Fibroblast of peridontal ligament (primary cell): ENCODE results near the gene KCNJ1.

ENCODE experiments used
- DNase-seq: peaks from one replicate; pipeline ENCODE4 v3.0.0-alpha.2; 2010; ENCODE audit errors: extremely low read depth

The KCNJ1 gene

DNA sequence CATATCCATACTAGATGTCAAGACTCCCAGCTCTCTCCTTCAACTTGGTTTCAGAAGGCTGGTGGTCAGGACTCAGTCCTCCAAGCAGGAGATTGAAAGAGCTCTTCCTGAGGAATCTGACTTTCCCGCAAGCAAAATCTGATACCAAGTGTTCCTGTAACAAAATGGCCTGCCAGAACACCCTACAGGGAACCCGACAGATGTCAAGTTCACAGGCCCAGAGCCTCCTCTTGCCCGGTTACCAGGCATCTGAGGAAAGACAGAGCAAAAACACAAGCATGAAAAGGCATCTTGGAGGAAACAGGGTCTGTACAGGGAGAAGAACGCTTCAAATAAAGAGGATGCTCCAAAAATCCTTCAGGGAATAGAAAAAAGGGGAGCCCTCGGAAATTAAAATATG is 15.4 kb upstream of the KCNJ1 start:
- no peak for DNase-seq

DNA sequence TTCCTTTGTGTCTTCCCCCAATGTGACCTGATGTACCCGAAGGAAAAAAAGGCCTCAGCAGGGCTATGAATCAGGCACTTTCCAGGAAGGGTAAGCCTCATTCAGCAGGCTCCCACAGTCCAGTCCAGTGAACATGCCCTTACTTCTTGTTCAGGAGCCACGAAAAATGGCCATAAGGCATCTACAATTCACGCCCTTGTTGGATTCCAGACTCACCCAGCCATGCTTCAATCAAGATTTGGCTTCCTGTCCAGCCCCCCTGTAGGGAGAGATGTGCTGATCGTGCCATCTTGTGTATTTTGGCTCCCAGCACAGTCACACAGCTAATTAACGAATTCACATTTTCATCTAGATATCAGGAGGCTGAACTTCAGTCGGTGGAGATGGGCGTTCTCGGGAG is 14.1 kb upstream of the KCNJ1 start:
- DNase-seq, result no peak

DNA sequence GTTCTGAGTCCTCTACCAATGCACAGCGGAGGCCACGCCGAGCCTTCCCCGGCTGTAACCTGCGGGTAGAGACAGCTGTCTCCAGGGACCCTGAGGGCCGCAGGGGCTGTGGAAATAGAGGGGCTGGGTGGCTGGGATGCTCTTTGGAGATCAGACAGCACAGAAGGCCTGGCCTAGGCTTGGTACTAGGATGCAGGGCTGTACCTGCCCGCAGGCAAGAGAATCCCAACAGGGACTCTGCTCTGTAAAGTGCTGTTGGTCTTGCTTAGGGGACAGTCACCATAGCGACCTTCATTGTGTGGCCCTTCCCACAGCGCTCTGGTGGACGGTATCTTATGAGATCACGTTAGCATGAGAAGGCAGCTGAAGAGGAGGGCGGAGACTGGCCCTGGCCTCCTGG is 12.7 kb upstream of the KCNJ1 start:
- DNase-seq, result no peak

DNA sequence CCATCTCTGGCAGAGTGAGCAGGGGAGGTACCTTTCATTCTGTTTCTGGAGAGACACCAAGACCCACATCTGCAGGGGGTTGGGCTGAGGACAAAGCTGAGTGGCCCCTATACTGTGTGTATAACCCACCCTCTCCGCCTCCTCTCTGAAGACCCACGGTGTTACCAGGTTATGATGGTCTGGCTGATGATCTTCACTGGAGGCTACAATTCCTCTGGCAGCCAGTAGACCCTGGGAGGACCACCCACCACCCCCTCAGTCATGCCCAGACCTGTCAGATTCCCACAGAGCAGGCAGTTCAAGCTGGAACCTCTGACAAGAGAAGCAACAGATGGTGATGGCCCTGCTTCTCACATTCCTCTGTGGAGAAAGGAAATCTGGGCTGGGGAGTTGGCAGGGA is 11.4 kb upstream of the KCNJ1 start:
- no peak for DNase-seq

DNA sequence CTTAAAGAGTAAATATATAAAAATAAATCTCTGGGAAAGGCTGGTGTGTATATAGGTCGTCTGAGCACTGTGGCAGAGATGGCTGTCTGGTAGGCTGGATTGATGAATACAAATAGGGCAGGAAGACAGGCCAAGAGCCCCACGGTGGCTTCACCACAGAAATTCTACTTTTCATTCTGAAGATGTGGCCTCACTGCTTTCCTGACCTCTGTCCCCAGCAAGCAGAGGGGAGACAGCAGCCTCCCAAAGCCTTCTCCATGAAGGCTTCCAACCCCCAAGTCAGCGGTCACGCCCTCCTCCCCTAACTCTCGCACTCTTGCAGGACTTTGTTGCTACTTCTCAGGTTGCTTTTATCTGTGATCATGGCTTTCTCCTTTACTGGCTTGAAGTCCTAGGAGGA is 10.6 kb upstream of the KCNJ1 start:
- no peak for DNase-seq

DNA sequence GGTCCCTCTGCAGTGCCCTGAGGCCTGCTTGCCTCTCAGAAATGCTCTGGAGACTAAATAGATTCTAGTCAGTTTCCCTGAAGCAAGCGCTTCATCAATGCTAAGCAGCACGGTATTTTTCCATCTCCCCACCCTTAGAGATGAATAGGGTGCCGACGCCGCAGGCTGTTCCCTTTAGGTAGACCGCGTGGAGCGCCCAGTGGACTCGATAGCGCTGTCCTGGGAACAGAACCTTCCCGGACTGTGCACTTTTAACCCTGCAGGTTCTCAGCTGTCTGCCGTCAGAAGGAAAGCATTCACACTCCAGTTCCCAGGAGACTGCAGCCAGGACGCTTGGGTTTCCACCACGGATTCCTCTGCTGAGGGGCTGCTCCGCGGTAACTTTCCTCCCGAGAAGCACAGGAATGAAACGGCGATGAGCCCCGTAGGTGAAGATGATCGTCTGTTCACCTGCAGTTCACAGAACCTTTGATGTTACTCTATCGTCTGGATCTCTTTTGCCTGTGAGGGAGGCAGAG is 9.1 kb upstream of the KCNJ1 start:
- no peak for DNase-seq

DNA sequence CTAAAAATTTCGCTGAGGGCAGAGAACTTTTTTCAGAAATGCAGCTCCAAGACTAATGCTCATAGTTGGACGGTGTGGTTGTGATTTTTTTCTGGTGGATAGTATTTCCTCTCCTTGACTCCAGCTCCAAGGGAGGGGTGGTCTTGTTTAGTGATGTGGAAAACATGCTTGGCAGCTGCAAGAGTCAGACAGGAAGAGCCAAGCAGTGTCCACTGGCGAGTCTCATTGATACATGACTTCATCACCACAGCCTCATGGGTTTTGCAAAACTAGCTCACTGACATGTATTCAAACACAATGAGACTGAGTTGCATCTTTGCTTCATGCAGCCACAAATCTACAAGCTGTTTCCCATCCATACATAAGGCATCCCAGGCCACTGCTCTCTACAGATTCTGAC is 7.3 kb upstream of the KCNJ1 start:
- DNase-seq, result no peak

DNA sequence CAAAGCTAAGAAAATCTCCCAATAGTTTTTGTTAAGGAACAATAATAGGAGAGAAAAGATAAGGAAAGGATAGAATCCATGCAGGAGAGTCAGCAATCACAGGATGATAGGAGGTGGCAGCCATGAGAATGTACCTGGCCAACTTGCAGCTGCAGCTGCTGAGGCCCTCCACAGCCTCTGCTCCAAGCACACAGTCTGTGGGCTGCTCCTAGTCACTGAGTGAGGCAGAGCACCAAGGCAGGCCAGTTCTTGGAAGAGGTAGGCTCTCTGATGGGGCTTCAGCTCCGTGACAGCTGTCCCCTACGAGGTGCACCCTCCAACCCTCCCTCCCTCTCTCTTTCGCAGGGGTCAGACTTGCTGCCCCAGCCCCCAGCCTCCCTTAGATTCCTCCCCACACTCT is 5.5 kb upstream of the KCNJ1 start:
- DNase-seq, result no peak

DNA sequence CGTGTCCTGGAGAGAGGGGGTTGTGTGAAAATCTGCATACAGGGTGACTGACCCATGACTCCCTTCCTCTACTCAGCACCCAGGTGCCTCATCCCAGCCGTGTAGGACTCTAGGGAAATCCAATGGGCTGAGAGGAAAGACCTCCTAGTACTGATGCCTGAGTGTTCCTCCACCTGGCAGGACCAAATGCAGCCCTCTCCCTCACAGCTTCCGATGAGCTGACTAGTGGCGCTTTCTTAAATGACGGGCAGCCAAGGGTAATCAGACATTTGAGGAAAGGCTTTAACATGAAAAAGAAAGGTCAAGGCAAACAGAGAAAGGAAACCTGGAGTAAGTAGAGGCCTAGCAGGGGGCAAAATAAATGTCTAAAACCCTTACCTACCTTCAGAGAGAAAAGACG is 5.0 kb upstream of the KCNJ1 start:
- no peak for DNase-seq

DNA sequence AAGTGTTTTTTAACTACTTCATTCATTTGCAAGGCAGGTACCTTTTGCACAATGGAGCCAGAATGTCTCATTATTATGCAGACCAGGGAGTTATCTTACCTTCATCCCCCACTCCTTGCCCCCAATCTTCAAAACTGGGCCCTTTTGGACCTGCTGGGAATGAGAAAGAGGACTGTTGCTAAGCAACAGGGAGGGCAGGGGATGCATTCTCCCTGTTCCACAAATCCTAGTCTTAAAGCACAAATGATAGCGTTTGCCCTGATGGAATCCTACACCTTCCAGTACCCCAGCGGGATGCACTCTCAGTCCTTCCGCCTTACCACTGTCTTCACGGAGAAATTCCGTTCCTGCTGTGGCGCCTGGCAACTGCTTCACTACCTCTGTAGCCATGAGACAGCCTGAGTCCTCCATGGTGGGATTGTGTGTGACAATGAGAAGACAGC is 4.1 kb upstream of the KCNJ1 start:
- DNase-seq, result no peak

DNA sequence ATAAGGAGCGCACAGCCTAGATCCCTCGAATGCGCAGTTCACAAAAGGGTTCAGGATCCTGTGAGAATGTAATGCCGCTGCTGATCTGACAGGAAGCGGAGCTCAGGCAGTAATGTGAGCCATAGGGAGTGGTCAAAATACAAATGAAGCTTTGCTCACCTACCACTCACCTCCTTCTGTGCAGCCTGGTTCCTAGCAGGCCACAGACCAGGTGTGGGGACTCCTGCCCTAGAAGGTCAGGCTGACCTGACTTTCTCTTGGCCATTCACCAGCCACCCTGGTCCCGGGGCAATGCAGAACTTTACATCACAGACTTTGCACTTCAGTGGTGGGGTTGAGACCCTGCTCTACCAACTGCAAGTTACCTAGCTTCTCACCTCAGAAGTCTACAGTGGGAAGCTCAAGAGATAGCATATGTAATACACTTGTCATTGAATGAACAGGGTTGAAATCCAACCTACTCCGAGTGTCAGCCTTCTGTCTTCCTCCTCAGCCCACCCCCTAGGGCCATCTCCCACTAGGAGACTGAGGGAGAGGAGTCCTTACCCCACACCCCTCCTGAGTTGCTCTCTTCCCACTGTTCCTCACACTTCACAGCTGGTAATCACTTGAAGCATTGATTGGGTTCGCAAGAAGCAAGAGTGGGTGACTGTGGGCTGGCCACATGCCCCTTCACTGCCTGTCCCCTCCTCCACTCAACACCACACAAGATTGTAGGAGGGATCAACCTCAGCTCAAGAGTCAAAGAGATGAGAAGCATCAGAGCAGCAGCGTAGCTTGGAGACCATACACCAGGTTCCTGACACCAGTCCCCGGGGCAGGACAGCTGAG is 2.0 kb upstream of the KCNJ1 start:
- DNase-seq, result no peak

DNA sequence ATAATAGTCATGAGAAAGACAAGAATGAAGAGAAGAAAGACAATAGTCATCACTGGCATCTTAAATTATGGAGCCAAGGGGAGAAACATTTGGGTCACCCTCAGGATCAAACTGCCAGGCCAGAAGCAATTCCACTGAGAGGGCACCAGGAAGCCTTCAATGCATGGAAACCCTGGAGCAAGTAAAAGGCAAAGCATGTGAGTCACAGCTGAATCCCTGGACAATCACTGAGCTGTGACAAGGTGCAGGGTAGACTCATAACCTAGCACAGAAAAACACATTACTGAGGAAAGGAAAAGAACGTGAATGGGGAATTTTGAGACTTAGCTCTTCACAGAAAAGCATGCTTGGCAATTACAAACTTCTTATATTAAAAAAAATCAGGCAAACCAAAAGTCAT is 1.6 kb downstream of the KCNJ1 start:
- DNase-seq, result no peak

DNA sequence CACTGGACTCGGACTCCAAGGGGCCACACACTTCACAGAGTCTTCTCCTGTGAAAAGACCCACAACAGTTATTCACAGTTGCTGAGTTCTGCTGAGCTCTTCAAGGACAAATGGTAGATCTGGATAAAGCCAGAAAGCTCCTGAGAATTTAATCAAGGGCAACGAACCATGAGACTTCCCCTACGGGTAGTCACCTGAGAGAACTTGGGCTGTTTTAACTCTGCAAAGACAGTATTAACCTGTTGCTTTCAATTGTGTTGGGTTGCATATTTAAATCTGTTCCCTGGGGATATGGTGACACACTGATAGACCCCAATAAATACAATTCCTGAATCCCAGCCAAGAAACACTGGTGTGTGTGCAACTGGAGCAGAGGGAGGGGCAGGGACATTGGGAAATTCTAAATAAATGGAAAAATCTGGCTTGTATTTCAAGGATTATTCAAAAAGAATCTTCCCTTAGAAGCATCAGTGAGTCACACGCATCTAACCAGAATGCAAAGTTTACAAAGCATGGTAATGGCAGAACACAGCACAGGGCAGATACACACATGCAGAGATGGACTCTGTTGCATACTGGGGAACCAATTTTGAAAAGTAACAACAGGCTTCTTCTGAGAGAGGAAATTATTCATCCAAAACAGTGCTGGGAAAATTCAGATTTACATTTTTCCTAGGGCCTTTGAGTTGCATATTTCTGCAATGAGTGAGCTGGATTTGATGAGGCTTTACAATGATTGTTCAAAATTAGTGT is 4.0 kb downstream of the KCNJ1 start:
- peak; percentile 84 for DNase-seq

DNA sequence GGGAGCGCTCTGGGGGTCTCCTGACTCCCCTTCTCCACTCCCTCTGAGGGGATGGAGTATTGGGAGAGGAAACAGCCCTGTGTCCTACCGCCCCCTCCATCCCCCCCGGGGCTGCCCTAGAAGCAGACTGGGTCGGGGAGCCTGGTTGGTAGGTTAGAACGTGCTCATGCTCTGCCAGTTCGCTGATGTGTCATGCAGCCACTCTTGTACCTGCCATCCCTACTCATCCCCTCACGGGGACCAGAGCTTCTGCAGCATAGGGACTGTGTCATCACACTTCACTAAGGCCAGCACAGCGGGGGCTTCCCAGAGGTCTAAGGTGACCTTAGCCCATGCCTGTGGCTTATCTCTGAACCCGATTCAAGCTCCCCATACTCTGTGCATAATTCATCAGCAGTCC is 4.7 kb downstream of the KCNJ1 start:
- no peak for DNase-seq

DNA sequence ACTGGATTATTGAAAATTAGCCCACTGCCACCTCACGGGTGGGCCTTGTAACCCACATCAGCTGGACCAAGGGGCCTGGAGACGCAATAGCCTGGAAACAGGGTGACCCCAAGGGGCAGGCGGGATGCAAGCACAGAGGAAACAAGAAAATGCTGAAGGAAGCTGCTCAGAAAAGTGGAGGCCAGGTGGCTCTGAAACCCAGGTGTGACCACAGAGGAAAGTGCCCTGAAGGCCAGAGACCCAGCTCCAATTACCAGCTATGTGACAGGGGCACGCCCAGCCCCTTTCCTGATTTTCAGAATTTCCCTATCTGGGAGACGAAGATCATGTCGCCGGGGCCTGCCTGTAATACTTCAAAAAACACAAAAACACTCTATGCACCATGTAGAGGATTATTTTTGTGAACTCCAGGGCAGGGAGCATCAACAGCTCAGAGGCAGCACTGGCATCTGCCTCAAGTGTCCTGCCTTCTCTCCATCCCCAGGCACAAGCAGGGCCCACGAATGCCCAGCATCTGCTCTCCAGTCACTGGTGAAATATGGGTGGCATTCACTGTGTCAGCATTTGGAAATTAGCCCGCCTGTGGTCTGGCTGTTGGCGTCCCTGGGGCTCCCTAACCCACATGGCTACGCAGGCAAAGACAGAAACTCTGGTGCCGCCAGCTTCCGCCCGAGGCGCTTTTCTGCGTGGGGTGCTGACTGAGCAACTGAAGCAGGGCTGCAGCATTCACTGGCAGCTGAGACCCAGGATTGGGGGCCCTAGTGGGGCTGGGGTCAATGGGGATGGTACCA is 6.3 kb downstream of the KCNJ1 start:
- peak; percentile 52 for DNase-seq

DNA sequence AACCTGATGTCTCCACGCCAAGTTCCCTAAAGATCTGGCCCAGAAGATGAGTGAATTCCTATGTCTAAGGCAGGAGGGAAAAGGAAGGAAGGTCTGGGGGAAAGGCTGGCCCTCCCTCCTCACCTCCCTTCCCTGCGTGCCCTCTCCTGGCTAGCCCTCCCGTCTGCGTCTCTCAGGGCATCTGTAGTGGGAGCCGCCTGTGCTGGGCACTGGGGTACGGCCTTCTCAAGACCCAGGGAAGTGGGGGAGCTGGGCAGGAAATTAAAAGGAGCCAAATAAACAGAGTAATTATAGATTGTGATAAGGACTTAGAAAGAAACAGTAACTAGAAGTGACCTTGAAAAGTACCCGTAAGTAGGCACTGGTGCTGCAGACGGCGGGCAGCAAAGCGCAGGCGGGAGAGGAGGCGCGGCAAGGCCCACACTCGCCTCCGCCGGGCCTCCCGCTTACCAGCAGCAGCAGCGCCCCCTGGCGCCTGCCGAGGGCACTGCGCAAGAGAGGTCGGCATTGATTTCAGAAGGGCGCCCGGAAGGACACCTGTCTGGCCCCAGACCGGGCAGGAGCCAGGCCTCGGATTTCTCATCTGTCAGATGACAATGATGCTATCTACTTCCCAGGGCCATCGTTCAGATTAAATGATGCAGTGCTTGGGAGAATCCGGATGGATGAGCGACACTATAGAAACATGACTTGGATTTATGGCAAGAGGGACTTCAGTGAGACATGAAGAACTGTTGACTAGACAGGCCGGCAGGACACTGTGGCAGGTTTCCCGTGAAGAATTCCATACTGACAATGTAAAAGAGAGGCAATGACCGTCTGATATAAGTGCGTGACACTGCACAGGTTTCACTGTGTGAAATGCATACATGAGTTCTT is 7.3 kb downstream of the KCNJ1 start:
- no peak for DNase-seq

DNA sequence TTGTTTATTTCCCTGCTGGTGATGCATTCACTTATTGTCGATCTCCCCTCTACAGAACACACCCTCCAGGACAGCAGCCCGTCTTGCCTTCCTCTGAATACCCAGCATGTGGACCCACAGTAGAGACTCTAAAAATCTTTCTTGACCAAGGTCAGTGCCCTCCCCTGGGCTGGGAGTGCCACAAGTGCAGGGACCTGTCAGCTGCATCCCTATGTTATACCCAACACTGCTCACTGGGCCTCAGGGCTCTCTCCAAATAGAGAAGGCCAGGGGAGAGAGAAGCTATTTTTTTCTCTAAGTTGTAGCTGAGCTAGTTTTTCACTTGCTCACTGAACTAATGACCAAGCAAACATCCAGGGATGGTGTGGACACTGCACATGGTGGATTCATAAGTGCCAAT is 9.8 kb downstream of the KCNJ1 start:
- no peak for DNase-seq

DNA sequence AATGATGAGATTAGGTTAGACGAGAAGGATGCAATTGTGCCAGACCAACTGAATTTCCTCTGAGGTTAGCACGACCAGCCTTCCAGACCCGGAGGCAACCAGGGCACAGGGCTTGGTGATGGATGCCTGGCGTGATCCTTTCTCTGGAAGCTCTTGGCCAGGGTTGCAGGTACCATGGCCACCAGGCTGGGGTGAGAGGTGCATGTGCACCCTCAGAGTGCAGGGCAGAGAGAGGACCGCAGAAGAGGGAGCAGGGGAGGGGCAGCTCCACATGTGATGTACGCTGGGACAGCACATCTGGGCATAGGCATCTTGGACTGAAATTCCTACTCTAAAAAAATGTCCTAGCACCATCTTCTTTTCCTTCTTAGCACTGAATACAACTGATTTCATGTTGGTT is 10.9 kb downstream of the KCNJ1 start:
- no peak for DNase-seq

DNA sequence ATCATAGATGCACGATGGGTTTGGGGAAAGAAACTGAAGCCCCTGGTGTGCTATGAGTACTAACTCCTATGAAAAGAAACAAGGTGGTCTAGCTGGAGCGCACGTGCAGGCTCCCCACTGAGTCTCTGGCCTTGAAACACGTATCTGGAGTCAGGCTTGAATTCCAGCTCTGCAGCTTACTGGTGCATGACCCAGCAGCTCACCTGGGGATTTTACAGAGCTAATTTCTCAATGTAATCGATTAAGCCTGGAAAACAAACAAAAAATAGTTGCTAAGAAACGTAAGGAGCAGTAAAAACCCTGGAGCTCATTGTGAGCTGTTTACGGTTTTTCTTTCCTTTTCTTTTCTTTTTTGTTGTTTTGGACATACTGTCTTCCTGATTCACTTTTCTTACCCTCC is 12.3 kb downstream of the KCNJ1 start:
- DNase-seq, result no peak

DNA sequence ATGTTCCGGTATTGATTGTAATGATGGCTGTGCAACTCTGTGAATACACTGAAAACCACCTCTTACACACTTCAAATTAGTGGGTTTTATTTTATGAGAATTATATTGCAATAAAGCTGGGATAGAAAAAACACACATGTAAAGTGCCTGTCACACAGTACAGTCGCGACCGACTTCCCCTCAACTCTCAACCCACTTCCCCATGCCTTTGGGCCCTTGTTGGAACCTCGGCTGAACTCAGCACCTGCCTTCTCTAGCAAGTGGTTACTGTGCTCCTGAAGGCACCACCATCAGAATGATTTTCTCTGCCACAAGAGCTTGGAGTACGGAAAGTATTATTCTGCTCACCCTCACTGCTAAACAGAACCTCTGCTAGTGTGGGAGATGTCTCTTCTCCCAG is 13.5 kb downstream of the KCNJ1 start:
- no peak for DNase-seq

DNA sequence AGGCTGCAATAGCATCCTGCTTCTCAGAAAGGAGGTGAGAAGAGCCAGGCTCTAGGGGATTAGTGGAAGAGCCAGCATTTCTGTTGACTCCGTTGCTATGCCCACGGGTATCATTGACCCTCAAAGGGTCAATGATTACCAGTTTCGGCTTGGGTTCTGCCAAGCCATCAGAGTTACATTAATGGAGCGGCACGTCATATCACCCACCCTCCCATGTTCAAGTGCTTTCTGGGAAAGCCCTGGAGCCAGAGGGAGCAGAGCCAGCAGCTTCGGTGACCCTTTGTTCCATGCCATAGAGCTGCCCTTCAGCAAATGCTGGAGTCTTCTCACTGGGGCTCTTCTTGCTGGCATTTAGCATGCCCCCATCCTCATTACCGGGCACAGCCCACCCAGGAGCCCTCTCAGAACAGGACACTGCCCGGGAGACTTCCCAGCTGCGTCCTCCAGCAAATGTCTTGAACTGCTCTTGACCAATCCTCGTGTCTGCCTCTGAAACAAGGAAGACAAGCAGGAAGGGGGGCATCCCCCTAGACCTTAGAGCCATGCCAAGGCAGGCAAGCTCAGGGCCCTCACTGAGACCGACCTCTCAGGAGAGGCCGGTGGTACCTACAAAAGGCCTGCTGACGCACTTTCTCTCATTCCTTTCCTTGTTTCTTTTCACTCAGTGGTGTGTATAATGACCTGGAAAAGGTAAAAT is 14.6 kb downstream of the KCNJ1 start:
- no peak for DNase-seq
